Hepatocyte (in vitro differentiated cells): ENCODE measurements around the gene ELAVL2. TPM values are rescaled to one million over a fixed set of nuclear protein-coding genes. Genes with fewer than 3 reads are reported as not detected.

Experiments used
- DNase-seq: peaks from one replicate; pipeline ENCODE4 v3.0.0-alpha.2; 2016; ENCODE audit warnings: low spot score
- H2AFZ ChIP-seq: fragments of 200-600 bp; sonication (generic); 2 replicates; pipeline ENCODE4 v1.6.0; 2016; ENCODE audit warnings: antibody characterized with exemption, mild to moderate bottlenecking
- H3K27ac ChIP-seq: fragments of 200-600 bp; sonication (generic); 2 replicates; pipeline ENCODE4 v1.5.1; 2016; ENCODE audit warnings: mild to moderate bottlenecking
- H3K27me3 ChIP-seq: fragments of 200-600 bp; sonication (generic); 2 replicates; pipeline ENCODE4 v1.6.1; 2016
- H3K36me3 ChIP-seq: fragments of 200-600 bp; sonication (generic); replicated peaks from 2 replicates; pipeline ENCODE4 v1.5.1; 2016; ENCODE audit warnings: low read depth; ENCODE audit not compliant: insufficient read depth
- H3K4me1 ChIP-seq: fragments of 200-600 bp; sonication (generic); 2 replicates; pipeline ENCODE4 v1.5.1; 2016; ENCODE audit warnings: mild to moderate bottlenecking, moderate library complexity; ENCODE audit not compliant: insufficient read depth
- H3K4me2 ChIP-seq: fragments of 200-600 bp; sonication (generic); 2 replicates; pipeline ENCODE4 v1.6.0; 2016
- H3K4me3 ChIP-seq: fragments of 200-600 bp; sonication (generic); 2 replicates; pipeline ENCODE4 v1.5.1; 2016; ENCODE audit warnings: mild to moderate bottlenecking
- H3K79me2 ChIP-seq: fragments of 200-600 bp; sonication (generic); 2 replicates; pipeline ENCODE4 v1.6.0; 2017; ENCODE audit warnings: mild to moderate bottlenecking
- H3K9me2 ChIP-seq: fragments of 200-600 bp; sonication (generic); replicated peaks from 2 replicates; pipeline ENCODE4 v1.6.0; 2017; ENCODE audit warnings: mild to moderate bottlenecking; ENCODE audit not compliant: insufficient read depth
- H3K9me3 ChIP-seq: fragments of 200-600 bp; sonication (generic); 2 replicates; pipeline ENCODE4 v1.5.1; 2016; ENCODE audit warnings: low read depth, mild to moderate bottlenecking
- H4K20me1 ChIP-seq: fragments of 200-600 bp; sonication (generic); 2 replicates; pipeline ENCODE4 v1.6.0; 2016; ENCODE audit warnings: mild to moderate bottlenecking; ENCODE audit not compliant: insufficient read depth, poor library complexity, severe bottlenecking
- CTCF ChIP-seq: fragments of 200-600 bp; sonication (generic); IDR thresholded peaks from 2 replicates; pipeline ENCODE4 v1.5.1; 2016; ENCODE audit warnings: antibody characterized with exemption, mild to moderate bottlenecking; ENCODE audit not compliant: poor library complexity
- EZH2 ChIP-seq: fragments of 200-600 bp; sonication (generic); IDR thresholded peaks from 2 replicates; pipeline ENCODE4 v1.6.1; 2016; ENCODE audit warnings: antibody characterized with exemption, mild to moderate bottlenecking, borderline replicate concordance
- EZH2phosphoT487 ChIP-seq: fragments of 200-600 bp; sonication (generic); IDR thresholded peaks from one replicate; pipeline ENCODE4 v1.6.1; 2018; ENCODE audit warnings: antibody characterized with exemption, mild to moderate bottlenecking, low read depth, moderate library complexity; ENCODE audit not compliant: unreplicated experiment, severe bottlenecking
- WGBS: methylation state at CpG from one replicate; pipeline ENCODE4 v1.1.6; 2016; ENCODE audit warnings: low lambda C conversion rate; ENCODE audit errors: missing lambda C conversion rate; 5-methylcytosine and 5-hydroxymethylcytosine counted together
- polyA plus RNA-seq: library from polyadenylated mRNA; unstranded; fragments of >200 nt; fragmentation: Nextera tagmentation; extraction: Ambion mirVana; gene quantifications from 2 replicates; pipeline ENCODE4 v1.2.1, GENCODE V29; 2016
- total RNA-seq: library from RNA; depleted of rRNA; stranded (reverse); fragments of >200 nt; gene quantifications from 2 replicates; pipeline ENCODE4 v1.2.3, GENCODE V29; 2014

Gene ELAVL2
- total and polyA plus RNA-seq, 2 experiments from 2014 or later, result 0.93 TPM; not detected in 1

DNA sequence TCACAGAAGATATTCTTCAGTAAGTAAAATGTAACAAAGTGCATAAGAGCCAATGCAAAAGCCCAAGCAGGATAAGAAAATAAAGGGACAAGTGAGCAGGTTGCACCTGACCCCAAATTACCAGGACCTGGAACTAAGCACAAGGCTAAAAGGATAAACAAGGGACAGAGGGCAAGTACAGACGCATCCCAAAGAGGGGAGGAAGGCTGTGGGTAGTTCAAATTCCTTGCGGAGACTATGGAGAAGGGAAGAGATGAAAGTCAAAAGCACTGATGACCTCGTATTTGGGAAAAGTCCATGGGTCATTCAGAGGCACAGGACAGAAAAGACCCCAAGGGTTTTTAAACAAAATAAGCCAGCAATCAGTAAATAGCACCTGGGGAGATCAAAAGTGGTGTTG lies 11.8 kb downstream of the ELAVL2 start:
- Histone ChIP-seq H3K9me3 (no peaks in the 10 kb centered on the region), H3K4me1 (no peaks in the 10 kb centered on the region), H3K36me3 (no peaks in the 10 kb centered on the region), H3K79me2 (no peaks in the 10 kb centered on the region), H3K27me3 (peaks cover 24% of the 10 kb centered on the region), H3K9me2 (no peaks in the 10 kb centered on the region), H4K20me1 (no peaks in the 10 kb centered on the region), H2AFZ (no peak overlapping the region), H3K27ac (no peak overlapping the region), H3K4me3 (no peak overlapping the region), H3K4me2 (no peak overlapping the region)
- WGBS, result 49% methylated on average over 3 of the region's 3 CpGs
- TF ChIP-seq EZH2 (no peak), CTCF (no peak), EZH2phosphoT487 (no peak)
- no peak for DNase-seq

DNA sequence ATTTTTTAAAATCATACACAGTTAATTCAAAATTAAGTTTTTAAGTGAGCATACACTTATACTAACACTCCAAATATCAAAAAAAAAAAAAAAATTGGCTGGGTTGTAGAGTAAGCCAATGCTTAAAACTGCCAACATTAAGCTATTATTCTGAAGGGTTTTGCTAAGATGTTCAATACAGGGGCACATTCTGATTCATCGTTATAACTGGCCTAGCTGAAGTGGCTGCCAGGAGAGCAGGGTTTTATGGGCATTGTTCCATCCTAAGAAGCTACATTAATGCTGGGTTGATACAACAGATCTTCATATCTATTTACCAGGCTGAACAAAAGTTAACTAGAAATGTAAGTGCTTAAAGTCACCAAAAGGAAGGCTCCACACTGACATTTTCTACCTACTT lies 13.4 kb downstream of the ELAVL2 start:
- peaks cover 9% of the 10 kb centered on the region for H3K27me3 ChIP-seq
- H3K9me2 ChIP-seq, result no peaks in the 10 kb centered on the region
- H3K9me3 ChIP-seq, result no peaks in the 10 kb centered on the region
- no peak for DNase-seq
- no peaks in the 10 kb centered on the region for H3K4me1 ChIP-seq
- H3K4me2 ChIP-seq, result no peak overlapping the region
- TF ChIP-seq CTCF (no peak), EZH2phosphoT487 (no peak), EZH2 (no peak)
- H3K4me3 ChIP-seq, result no peak overlapping the region
- no peaks in the 10 kb centered on the region for H3K36me3 ChIP-seq
- WGBS, result 96% methylated on average over 1 of the region's 1 CpG
- no peaks in the 10 kb centered on the region for H3K79me2 ChIP-seq
- H2AFZ ChIP-seq, result no peak overlapping the region
- H3K27ac ChIP-seq, result no peak overlapping the region
- H4K20me1 ChIP-seq, result no peaks in the 10 kb centered on the region

GRCh38 chr9:23811633-23812032 lies 14.4 kb downstream of the ELAVL2 start:
- Histone ChIP-seq H3K79me2 (no peaks in the 10 kb centered on the region), H3K27ac (no peak overlapping the region), H3K9me2 (no peaks in the 10 kb centered on the region), H3K9me3 (no peaks in the 10 kb centered on the region), H2AFZ (no peak overlapping the region), H3K36me3 (no peaks in the 10 kb centered on the region), H3K4me2 (no peak overlapping the region), H3K27me3 (peaks cover 3% of the 10 kb centered on the region), H3K4me1 (no peaks in the 10 kb centered on the region), H3K4me3 (no peak overlapping the region), H4K20me1 (no peaks in the 10 kb centered on the region)
- TF ChIP-seq CTCF, result no peak
- no peak for TF ChIP-seq EZH2phosphoT487
- TF ChIP-seq EZH2, result no peak
- no peak for DNase-seq
- 76% methylated on average over 2 of the region's 2 CpGs for WGBS

GRCh38 chr9:23803216-23803615 lies 22.8 kb downstream of the ELAVL2 start:
- H3K27me3 ChIP-seq, result no peaks in the 10 kb centered on the region
- H3K4me2 ChIP-seq, result no peak overlapping the region
- H3K27ac ChIP-seq, result no peak overlapping the region
- no peaks in the 10 kb centered on the region for H3K79me2 ChIP-seq
- H3K9me3 ChIP-seq, result no peaks in the 10 kb centered on the region
- TF ChIP-seq EZH2, result no peak
- no peak for TF ChIP-seq CTCF
- no peak for TF ChIP-seq EZH2phosphoT487
- no peaks in the 10 kb centered on the region for H4K20me1 ChIP-seq
- no peaks in the 10 kb centered on the region for H3K36me3 ChIP-seq
- 83% methylated on average over 2 of the region's 2 CpGs for WGBS
- H3K4me1 ChIP-seq, result no peaks in the 10 kb centered on the region
- no peak overlapping the region for H3K4me3 ChIP-seq
- H3K9me2 ChIP-seq, result no peaks in the 10 kb centered on the region
- DNase-seq, result no peak
- H2AFZ ChIP-seq, result no peak overlapping the region
